Tibial nerve (tissue), 3 donors: Measurements from ENCODE around the gene KAZN.

ENCODE experiments used
- CTCF ChIP-seq, 5 experiments: fragments of 200-600 bp in 3 of 5; fragments of 450-650 bp in 2 of 5; sonication (generic) in 3 of 5; IDR thresholded peaks; one replicate each; pipeline ENCODE4 v1.5.1; 2016 to 2019; ENCODE audit warnings: antibody characterized with exemption in 5 of 5, mild to moderate bottlenecking in 3 of 5, moderate library complexity in 2 of 5
- POLR2A ChIP-seq, 2 donors: fragments of 450-650 bp; IDR thresholded peaks; one replicate each; pipeline ENCODE4 v1.6.1; 2017; ENCODE audit warnings: antibody characterized with exemption in 2 of 2, mild to moderate bottlenecking in 2 of 2, moderate library complexity in 2 of 2

GRCh38 chr1:14822493-14822892 is 224.0 kb downstream of the KAZN start:
- no peak for TF ChIP-seq CTCF (IDR thresholded peaks at IDR 0.05)
- TF ChIP-seq POLR2A (IDR thresholded peaks at IDR 0.05) = no peak
